NCI-H748 treated with DMSO at 0.1 percent for 48 hours (cell line): ENCODE data around the gene SATB2.

Source experiments
- DNase-seq: peaks from one replicate; lab custom pipeline; 2025; lab: John Stamatoyannopoulos, UW

SATB2 gene

GRCh38 chr2:199405241-199405640 lies 52.5 kb downstream of the SATB2 start:
- no peak for DNase-seq

GRCh38 chr2:199404841-199405240 lies 52.9 kb downstream of the SATB2 start:
- DNase-seq, result no peak

GRCh38 chr2:199395311-199395710 lies 62.4 kb downstream of the SATB2 start:
- DNase-seq, result no peak

- no peak for DNase-seq
Measured at GRCh38 chr2:199392363-199392762, 65.4 kb downstream of the SATB2 start.

- DNase-seq, result no peak
Measured at GRCh38 chr2:199388728-199389268, 68.9 kb downstream of the SATB2 start.

GRCh38 chr2:199384043-199384442 lies 73.7 kb downstream of the SATB2 start:
- DNase-seq, result no peak

GRCh38 chr2:199383021-199383420 lies 74.7 kb downstream of the SATB2 start:
- DNase-seq, result no peak

- no peak for DNase-seq
Measured at GRCh38 chr2:199382091-199382490, 75.6 kb downstream of the SATB2 start.

- no peak for DNase-seq
Measured at GRCh38 chr2:199381531-199381930, 76.2 kb downstream of the SATB2 start.

GRCh38 chr2:199378948-199379650 lies 78.6 kb downstream of the SATB2 start:
- no peak for DNase-seq

- no peak for DNase-seq
Measured at GRCh38 chr2:199370150-199370780, 87.5 kb downstream of the SATB2 start.

- DNase-seq, result peak; percentile 62
Measured at GRCh38 chr2:199366406-199366805, 91.3 kb downstream of the SATB2 start.

GRCh38 chr2:199364153-199364552 lies 93.6 kb downstream of the SATB2 start:
- DNase-seq, result peak; percentile 93

GRCh38 chr2:199356412-199356811 lies 101.3 kb downstream of the SATB2 start:
- DNase-seq, result no peak

- no peak for DNase-seq
Measured at GRCh38 chr2:199348871-199349270, 108.9 kb downstream of the SATB2 start.

GRCh38 chr2:199344012-199344411 lies 113.7 kb downstream of the SATB2 start:
- DNase-seq, result no peak

GRCh38 chr2:199342334-199342733 lies 115.4 kb downstream of the SATB2 start:
- no peak for DNase-seq

GRCh38 chr2:199341123-199341522 lies 116.6 kb downstream of the SATB2 start:
- no peak for DNase-seq

- DNase-seq, result no peak
Measured at GRCh38 chr2:199339891-199340605, 117.7 kb downstream of the SATB2 start.

GRCh38 chr2:199336546-199336945 lies 121.2 kb downstream of the SATB2 start:
- no peak for DNase-seq

GRCh38 chr2:199335502-199335901 lies 122.2 kb downstream of the SATB2 start:
- no peak for DNase-seq

GRCh38 chr2:199329466-199329865 lies 128.3 kb downstream of the SATB2 start:
- no peak for DNase-seq

GRCh38 chr2:199329031-199329430 lies 128.7 kb downstream of the SATB2 start:
- no peak for DNase-seq
